ENCODE results near the gene NMB. TPM values are rescaled to one million over a fixed set of nuclear protein-coding genes. Genes with fewer than 3 reads are reported as not detected.

NMB gene, protein sequence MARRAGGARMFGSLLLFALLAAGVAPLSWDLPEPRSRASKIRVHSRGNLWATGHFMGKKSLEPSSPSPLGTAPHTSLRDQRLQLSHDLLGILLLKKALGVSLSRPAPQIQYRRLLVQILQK
- 5.5 and 8.2 TPM in 2 replicates for total RNA-seq

DNA sequence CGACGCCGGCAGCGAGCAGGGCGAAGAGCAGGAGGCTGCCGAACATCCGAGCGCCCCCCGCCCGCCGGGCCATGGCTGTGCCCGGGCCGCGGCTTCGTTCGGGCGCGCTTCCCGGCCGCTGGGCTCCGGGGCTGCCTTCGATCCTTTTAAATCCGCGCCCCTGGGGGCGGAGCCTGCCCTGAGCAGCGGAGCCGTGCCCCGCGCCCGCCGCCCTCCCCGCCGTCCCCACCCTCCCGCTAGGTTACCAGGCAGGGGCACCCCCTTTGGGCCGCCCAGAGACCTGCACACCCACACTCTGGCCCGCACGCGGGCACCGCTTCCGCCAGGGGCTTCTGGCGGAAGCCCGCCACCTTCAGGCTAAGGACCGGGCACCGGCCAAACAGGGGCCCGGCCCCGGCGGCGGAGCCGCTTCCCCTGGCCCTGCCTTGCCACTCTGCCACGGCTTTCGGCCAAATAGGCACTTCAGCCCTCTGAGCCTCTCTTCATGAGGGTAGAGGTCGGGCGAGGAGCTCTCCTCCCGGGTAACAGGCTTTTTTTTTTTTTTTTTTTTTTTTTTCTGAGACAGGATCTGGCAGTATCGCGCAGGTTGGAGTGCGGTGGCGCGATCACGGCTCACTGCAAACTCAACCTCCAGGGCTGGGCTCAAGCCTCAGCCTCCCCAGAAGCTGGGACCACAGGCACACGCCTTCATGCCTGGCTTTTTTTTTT lies at the start of gene NMB:
Gene NMB, minus strand, starts transcription at position 120 of the 708 bp plus-strand sequence. Its CDS starts 47 bp downstream, at position 73.

DNA sequence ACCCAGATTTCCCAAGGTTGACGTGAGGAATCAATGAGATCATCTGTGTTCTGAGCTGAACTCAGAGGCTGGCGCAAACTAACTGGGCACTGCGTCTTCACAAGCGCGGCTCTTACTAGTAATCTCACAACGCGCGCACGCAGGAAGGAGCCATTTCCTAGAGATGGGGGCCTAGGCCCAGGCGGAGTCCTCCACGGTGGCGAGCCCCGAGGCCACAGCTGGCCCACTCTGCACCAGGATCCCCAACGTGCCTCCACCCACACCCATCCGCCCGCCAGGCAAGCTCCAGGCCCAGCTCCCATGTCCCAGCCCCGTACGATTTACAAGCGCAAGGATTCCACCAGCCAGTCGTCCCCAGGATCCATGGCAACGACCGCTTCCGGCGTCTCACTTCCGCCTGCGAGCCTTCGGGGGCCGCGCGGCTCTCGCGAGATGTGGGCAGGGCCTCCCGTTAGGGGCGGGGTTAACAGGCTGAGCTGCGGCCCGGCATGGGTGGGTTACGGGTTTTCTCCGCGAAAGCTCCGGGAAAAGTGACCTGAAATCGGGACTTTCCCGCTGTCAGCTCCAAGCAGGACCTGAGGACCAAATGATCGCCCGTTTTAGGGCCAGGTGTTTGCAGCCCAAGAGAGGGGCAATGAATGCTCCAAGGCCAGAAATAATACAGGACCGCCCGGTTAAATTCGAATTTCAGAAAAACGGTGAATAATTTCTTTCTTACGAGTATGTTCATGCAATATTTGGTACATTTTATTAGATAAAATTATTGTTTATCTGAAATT lies 3.9 kb downstream of the NMB start, which contains the start of gene WDR73:
Gene WDR73, minus strand, starts transcription at position 374 of the 779 bp plus-strand sequence. Its CDS starts 9 bp downstream, at position 365.

Other genes with a start within 250 kb of the NMB start
- gene ZSCAN2, start 57.2 kb downstream of the NMB start, total RNA-seq: 11.0 and 14.7 TPM in 2 replicates
- 22.4 and 35.4 TPM in 2 replicates for gene WDR73, start 3.9 kb downstream of the NMB start, total RNA-seq
- gene SEC11A, start 57.9 kb upstream of the NMB start, total RNA-seq: 315 and 352 TPM in 2 replicates
- gene ZNF592, start 90.4 kb upstream of the NMB start, total RNA-seq: 2.3 and 2.9 TPM in 2 replicates
- 9.1 and 13.1 TPM in 2 replicates for gene ALPK3, start 159.2 kb upstream of the NMB start, total RNA-seq
- not detected in 2 replicates for gene SLC28A1, start 226.5 kb upstream of the NMB start, total RNA-seq

Data from epithelial cell of umbilical artery (primary cell).